Body of pancreas (tissue), 4 donors: Measurements from ENCODE around the gene OTUB1.

Source experiments
- POLR2A ChIP-seq, 3 donors: fragments of 450-650 bp; IDR thresholded peaks; one replicate each; pipeline ENCODE4 v1.6.1; 2016; ENCODE audit warnings: antibody characterized with exemption in 3 of 3, mild to moderate bottlenecking in 2 of 3
- TF ChIP-seq, protein P1 (sequence below), 7 experiments: fragments of 450-650 bp in 4 of 7; fragments of 200-600 bp in 3 of 7; sonication (generic) in 3 of 7; IDR thresholded peaks; one replicate each; pipeline ENCODE4 v1.5.1; 2016 to 2019; ENCODE audit warnings: antibody characterized with exemption in 7 of 7

GRCh38 chr11:64044730-64045393, 58.6 kb downstream of the OTUB1 start:
- TF ChIP-seq POLR2A (IDR thresholded peaks at IDR 0.05), result no peak
- TF ChIP-seq, protein P1, sequence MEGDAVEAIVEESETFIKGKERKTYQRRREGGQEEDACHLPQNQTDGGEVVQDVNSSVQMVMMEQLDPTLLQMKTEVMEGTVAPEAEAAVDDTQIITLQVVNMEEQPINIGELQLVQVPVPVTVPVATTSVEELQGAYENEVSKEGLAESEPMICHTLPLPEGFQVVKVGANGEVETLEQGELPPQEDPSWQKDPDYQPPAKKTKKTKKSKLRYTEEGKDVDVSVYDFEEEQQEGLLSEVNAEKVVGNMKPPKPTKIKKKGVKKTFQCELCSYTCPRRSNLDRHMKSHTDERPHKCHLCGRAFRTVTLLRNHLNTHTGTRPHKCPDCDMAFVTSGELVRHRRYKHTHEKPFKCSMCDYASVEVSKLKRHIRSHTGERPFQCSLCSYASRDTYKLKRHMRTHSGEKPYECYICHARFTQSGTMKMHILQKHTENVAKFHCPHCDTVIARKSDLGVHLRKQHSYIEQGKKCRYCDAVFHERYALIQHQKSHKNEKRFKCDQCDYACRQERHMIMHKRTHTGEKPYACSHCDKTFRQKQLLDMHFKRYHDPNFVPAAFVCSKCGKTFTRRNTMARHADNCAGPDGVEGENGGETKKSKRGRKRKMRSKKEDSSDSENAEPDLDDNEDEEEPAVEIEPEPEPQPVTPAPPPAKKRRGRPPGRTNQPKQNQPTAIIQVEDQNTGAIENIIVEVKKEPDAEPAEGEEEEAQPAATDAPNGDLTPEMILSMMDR (IDR thresholded peaks at IDR 0.05), result no peak
